SK-N-MC (cell line): ENCODE results near the gene GNAS-AS1.

Experiments
- EZH2 ChIP-seq: fragments of 200-600 bp; sonication (generic); IDR thresholded peaks from one replicate; pipeline ENCODE4 v1.6.1; 2017; ENCODE audit warnings: antibody characterized with exemption
- FOXP2 ChIP-seq: optimal IDR thresholded peaks from 2 replicates; pipeline ENCODE3; 2011; ENCODE audit warnings: mild to moderate bottlenecking, moderate library complexity; ENCODE audit not compliant: insufficient read depth; ENCODE audit errors: extremely low read length, control extremely low read depth
- POLR2AphosphoS5 ChIP-seq: IDR thresholded peaks from 2 replicates; pipeline ENCODE4 v1.6.1; 2012; ENCODE audit warnings: mild to moderate bottlenecking, low read depth, low read length, borderline replicate concordance

DNA sequence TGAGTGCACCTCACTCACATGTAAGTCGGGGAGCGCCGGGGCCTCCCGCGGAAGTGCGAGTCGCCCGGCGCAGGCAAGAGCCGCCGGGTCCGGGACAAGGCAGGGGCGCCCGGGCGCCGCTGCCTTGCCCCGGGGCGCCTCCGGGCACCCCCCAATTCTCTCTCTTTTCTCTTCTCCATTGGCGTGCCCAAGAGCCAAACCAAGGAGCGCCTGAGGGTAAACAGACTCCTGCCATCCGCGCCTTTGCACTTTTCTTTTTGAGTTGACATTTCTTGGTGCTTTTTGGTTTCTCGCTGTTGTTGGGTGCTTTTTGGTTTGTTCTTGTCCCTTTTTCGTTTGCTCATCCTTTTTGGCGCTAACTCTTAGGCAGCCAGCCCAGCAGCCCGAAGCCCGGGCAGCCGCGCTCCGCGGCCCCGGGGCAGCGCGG is 38.6 kb upstream of the GNAS-AS1 start:
- TF ChIP-seq POLR2AphosphoS5 (no peak), EZH2 (no peak), FOXP2 (no peak)
